Ovary (tissue), 3 donors: ENCODE results near the gene C1orf159.

Source experiments
- CTCF ChIP-seq, 3 donors: fragments of 450-650 bp in 2 of 3; fragments of 200-600 bp in 1 of 3; IDR thresholded peaks; one replicate each; pipeline versions ENCODE4 v1.5.1 to v1.8.0; 2016 to 2022; ENCODE audit warnings: antibody characterized with exemption in 3 of 3, mild to moderate bottlenecking in 1 of 3
- EP300 ChIP-seq: sonication (generic); formaldehyde crosslinking; IDR thresholded peaks from one replicate; pipeline ENCODE4 v1.6.1; 2017; ENCODE audit warnings: antibody characterized with exemption
- POLR2A ChIP-seq: fragments of 450-650 bp; IDR thresholded peaks from one replicate; pipeline ENCODE4 v1.6.1; 2017; ENCODE audit warnings: antibody characterized with exemption, mild to moderate bottlenecking, moderate library complexity
- donor health status: DM: no; HTN: no; CAD: no.

- TF ChIP-seq CTCF (IDR thresholded peaks at IDR 0.05) (no peak), EP300 (no peak), POLR2A (no peak)
Measured at GRCh38 chr1:1130206-1131120, 14.6 kb upstream of the C1orf159 start.
